ENCODE data around the gene ADAM12. TPM values are rescaled to one million over a fixed set of nuclear protein-coding genes. Genes with fewer than 3 reads are reported as not detected.

The ADAM12 gene
- total RNA-seq, 1 experiment from 2014 or later, result 0.24 TPM

DNA sequence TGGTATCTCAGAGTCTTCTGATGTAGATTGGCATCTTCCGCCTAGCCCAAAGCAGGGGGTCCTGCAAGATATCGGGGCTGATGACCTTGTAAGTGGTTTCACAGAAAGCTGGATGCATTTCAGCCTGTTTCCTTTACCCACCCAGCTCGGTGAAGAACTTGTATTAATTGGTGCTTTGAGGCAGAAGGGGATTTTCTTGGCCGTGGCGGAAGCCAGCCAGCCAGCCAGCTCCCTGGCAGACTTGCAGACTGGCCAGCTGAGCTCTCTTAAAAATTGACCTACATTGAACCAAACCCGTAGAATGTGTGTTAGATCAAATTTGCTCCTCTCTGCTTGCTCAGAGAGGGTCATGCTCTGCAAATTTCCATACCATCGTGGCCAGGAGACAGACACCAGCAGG is 218.4 kb downstream of the ADAM12 start:
- Histone ChIP-seq H3K14ac (ENCODE audit: insufficient read depth, low read length) (no peak overlapping the region), H3K79me2 (ENCODE audit: insufficient read depth, low read length) (no peaks in the 10 kb centered on the region), H2BK12ac (ENCODE audit: insufficient read length, low read depth, low read length) (no peak overlapping the region), H3K79me1 (ENCODE audit: insufficient read depth, low read depth, low read length, poor library complexity, severe bottlenecking) (no peaks in the 10 kb centered on the region), H3K4me1 (ENCODE audit: insufficient read depth, low read length) (no peaks in the 10 kb centered on the region), H4K91ac (ENCODE audit: insufficient read length, low read depth, low read length) (no peak overlapping the region), H2BK20ac (ENCODE audit: low read depth, low read length, poor library complexity, severe bottlenecking) (no peak overlapping the region), H3K27me3 (ENCODE audit: insufficient read depth, low read length) (no peaks in the 10 kb centered on the region), H4K8ac (replicated peaks; ENCODE audit: insufficient read length, low read depth, low read length) (no peak overlapping the region), H3T11ph (ENCODE audit: low read length) (no peak overlapping the region), H3K9me3 (ENCODE audit: control insufficient read depth, low read depth, low read length) (no peaks in the 10 kb centered on the region), H2BK15ac (ENCODE audit: low read depth, low read length) (no peak overlapping the region), H2BK120ac (ENCODE audit: low read depth, low read length, poor library complexity, severe bottlenecking) (no peak overlapping the region), H2AFZ (ENCODE audit: low read length) (no peak overlapping the region), H2BK5ac (ENCODE audit: insufficient read length, low read length) (no peak overlapping the region), H3K18ac (ENCODE audit: insufficient read length, low read depth, low read length) (no peak overlapping the region), H3K56ac (ENCODE audit: insufficient read length, low read depth, low read length) (no peak overlapping the region), H4K20me1 (ENCODE audit: control insufficient read depth, insufficient read depth, insufficient read length) (no peaks in the 10 kb centered on the region), H3K4me2 (ENCODE audit: insufficient read depth, insufficient read length, low read length) (no peak overlapping the region), H3K9ac (ENCODE audit: extremely low read depth, insufficient read length, low read length) (no peak overlapping the region), H3K4ac (ENCODE audit: low read depth, low read length) (no peak overlapping the region), H3K23ac (ENCODE audit: insufficient read length, low read depth, low read length) (no peak overlapping the region), H3K27ac (ENCODE audit: insufficient read length, low read depth, low read length) (no peak overlapping the region), H3K23me2 (ENCODE audit: insufficient read length, low read depth, low read length, poor library complexity, severe bottlenecking) (no peaks in the 10 kb centered on the region), H2AK5ac (ENCODE audit: insufficient read length, low read length) (no peak overlapping the region), H4K5ac (ENCODE audit: insufficient read length, low read depth, low read length) (no peak overlapping the region)
- Mint-ChIP-seq H3K4me1 (peaks cover 6 to 14% of the 10 kb centered on the region in 2 experiments), H3K9me3 (peaks cover 0 to 2% of the 10 kb centered on the region in 2 experiments; a peak in 1 of 5 replicates), H3K4me3 (no peak overlapping the region), H3K36me3 (ENCODE audit: insufficient read depth in 1 of 3, low read depth in 3 of 3) (no peaks in the 10 kb centered on the region), H3K27ac (peak overlapping the region in 1 of 3 experiments; percentile 29; a peak in 1 of 7 replicates), H3K27me3 (ENCODE audit: low read depth) (no peaks in the 10 kb centered on the region)
- no peak for DNase-seq
- WGBS (ENCODE audit: extremely low coverage, insufficient read length, low lambda C conversion rate), result no CpG with 5 or more reads among the region's 7 CpGs
- TF ChIP-seq, protein P1, sequence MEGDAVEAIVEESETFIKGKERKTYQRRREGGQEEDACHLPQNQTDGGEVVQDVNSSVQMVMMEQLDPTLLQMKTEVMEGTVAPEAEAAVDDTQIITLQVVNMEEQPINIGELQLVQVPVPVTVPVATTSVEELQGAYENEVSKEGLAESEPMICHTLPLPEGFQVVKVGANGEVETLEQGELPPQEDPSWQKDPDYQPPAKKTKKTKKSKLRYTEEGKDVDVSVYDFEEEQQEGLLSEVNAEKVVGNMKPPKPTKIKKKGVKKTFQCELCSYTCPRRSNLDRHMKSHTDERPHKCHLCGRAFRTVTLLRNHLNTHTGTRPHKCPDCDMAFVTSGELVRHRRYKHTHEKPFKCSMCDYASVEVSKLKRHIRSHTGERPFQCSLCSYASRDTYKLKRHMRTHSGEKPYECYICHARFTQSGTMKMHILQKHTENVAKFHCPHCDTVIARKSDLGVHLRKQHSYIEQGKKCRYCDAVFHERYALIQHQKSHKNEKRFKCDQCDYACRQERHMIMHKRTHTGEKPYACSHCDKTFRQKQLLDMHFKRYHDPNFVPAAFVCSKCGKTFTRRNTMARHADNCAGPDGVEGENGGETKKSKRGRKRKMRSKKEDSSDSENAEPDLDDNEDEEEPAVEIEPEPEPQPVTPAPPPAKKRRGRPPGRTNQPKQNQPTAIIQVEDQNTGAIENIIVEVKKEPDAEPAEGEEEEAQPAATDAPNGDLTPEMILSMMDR (conservative IDR thresholded peaks at IDR 0.05), result no peak

Data from H9 (cell line).